ENCODE measurements around the gene EPB41L3.

GRCh38 chr18:5380586-5380985, 163.2 kb downstream of the EPB41L3 start:
- TF ChIP-seq CTCF (conservative IDR thresholded peaks at IDR 0.05 in 1 of 2, IDR thresholded peaks at IDR 0.05 in 1 of 2; ENCODE audit: low read depth in 1 of 2, low read length in 2 of 2) = no peak
- no peak for TF ChIP-seq EZH2 (IDR thresholded peaks at IDR 0.05; ENCODE audit: low read length, missing control alignments)

All from fibroblast of lung (primary cell).